H9 (cell line): Measurements from ENCODE around the gene TCN1. TPM values are rescaled to one million over a fixed set of nuclear protein-coding genes. Genes with fewer than 3 reads are reported as not detected.

Source experiments
- DNase-seq: peaks from one replicate; pipeline ENCODE4 v3.0.0-alpha.2; 2017
- H2AFZ ChIP-seq: one replicate; pipeline ENCODE4 v1.6.1; 2013; ENCODE audit warnings: mild to moderate bottlenecking, low read length, control low read depth, moderate library complexity
- H2AK5ac ChIP-seq: 2 replicates; pipeline ENCODE4 v1.6.1; 2013; ENCODE audit warnings: low read length, control low read depth, mixed read lengths; ENCODE audit not compliant: insufficient read length
- H2BK120ac ChIP-seq: one replicate; pipeline ENCODE4 v1.6.1; 2013; ENCODE audit warnings: low read depth, mild to moderate bottlenecking, low read length, control low read depth, inconsistent platforms; ENCODE audit not compliant: poor library complexity, severe bottlenecking
- H2BK12ac ChIP-seq: 2 replicates; pipeline ENCODE4 v1.6.1; 2013; ENCODE audit warnings: low read length, control low read depth, mixed read lengths, low read depth; ENCODE audit not compliant: insufficient read length
- H2BK15ac ChIP-seq: 2 replicates; pipeline ENCODE4 v1.6.1; 2013; ENCODE audit warnings: low read depth, low read length, control low read depth
- H2BK20ac ChIP-seq: one replicate; pipeline ENCODE4 v1.6.1; 2013; ENCODE audit warnings: low read depth, mild to moderate bottlenecking, low read length, control low read depth, inconsistent platforms; ENCODE audit not compliant: poor library complexity, severe bottlenecking
- H2BK5ac ChIP-seq: 2 replicates; pipeline ENCODE4 v1.6.1; 2013; ENCODE audit warnings: low read length, control low read depth, mixed read lengths; ENCODE audit not compliant: insufficient read length
- H3K14ac ChIP-seq: 2 replicates; pipeline ENCODE4 v1.6.1; 2013; ENCODE audit warnings: low read length, control low read depth; ENCODE audit not compliant: insufficient read depth
- H3K18ac ChIP-seq: 2 replicates; pipeline ENCODE4 v1.6.1; 2013; ENCODE audit warnings: low read depth, mild to moderate bottlenecking, mixed read lengths, low read length, control low read depth; ENCODE audit not compliant: insufficient read length
- H3K23ac ChIP-seq: 2 replicates; pipeline ENCODE4 v1.6.1; 2013; ENCODE audit warnings: low read length, control low read depth, mixed read lengths, low read depth; ENCODE audit not compliant: insufficient read length
- H3K23me2 ChIP-seq: 2 replicates; pipeline ENCODE4 v1.6.1; 2013; ENCODE audit warnings: low read depth, mild to moderate bottlenecking, mixed read lengths, low read length, control low read depth; ENCODE audit not compliant: insufficient read length, poor library complexity, severe bottlenecking
- H3K27ac ChIP-seq: 2 replicates; pipeline ENCODE4 v1.5.1; 2013; ENCODE audit warnings: low read length, control low read depth, mixed read lengths, low read depth; ENCODE audit not compliant: insufficient read length
- H3K27me3 ChIP-seq: 2 replicates; pipeline ENCODE4 v1.6.1; 2013; ENCODE audit warnings: low read length, control low read depth, inconsistent platforms; ENCODE audit not compliant: insufficient read depth
- H3K4ac ChIP-seq: 2 replicates; pipeline ENCODE4 v1.6.1; 2013; ENCODE audit warnings: low read depth, mild to moderate bottlenecking, control low read depth, inconsistent platforms, low read length, moderate library complexity
- H3K4me1 ChIP-seq: 2 replicates; pipeline ENCODE4 v1.6.1; 2013; ENCODE audit warnings: low read length, control low read depth, inconsistent platforms; ENCODE audit not compliant: insufficient read depth
- H3K4me2 ChIP-seq: 2 replicates; pipeline ENCODE4 v1.6.1; 2013; ENCODE audit warnings: low read length, control low read depth, mixed read lengths; ENCODE audit not compliant: insufficient read length, insufficient read depth
- H3K56ac ChIP-seq: 2 replicates; pipeline ENCODE4 v1.6.1; 2013; ENCODE audit warnings: low read depth, mild to moderate bottlenecking, mixed read lengths, low read length, control low read depth; ENCODE audit not compliant: insufficient read length
- H3K79me1 ChIP-seq: 2 replicates; pipeline ENCODE4 v1.6.1; 2013; ENCODE audit warnings: low read depth, mild to moderate bottlenecking, moderate library complexity, low read length, control low read depth, inconsistent platforms; ENCODE audit not compliant: insufficient read depth, poor library complexity, severe bottlenecking
- H3K79me2 ChIP-seq: 2 replicates; pipeline ENCODE4 v1.6.1; 2013; ENCODE audit warnings: low read length, control low read depth, inconsistent platforms; ENCODE audit not compliant: insufficient read depth
- H3K9ac ChIP-seq: 2 replicates; pipeline ENCODE4 v1.6.1; 2013; ENCODE audit warnings: low read length, control low read depth, mixed read lengths; ENCODE audit not compliant: insufficient read length; ENCODE audit errors: extremely low read depth
- H3K9me3 ChIP-seq: one replicate; pipeline ENCODE4 v1.6.1; 2013; ENCODE audit warnings: low read depth, low read length, inconsistent platforms; ENCODE audit not compliant: control insufficient read depth
- H3T11ph ChIP-seq: one replicate; pipeline ENCODE4 v1.6.1; 2013; ENCODE audit warnings: mild to moderate bottlenecking, low read length, control low read depth, inconsistent platforms
- H4K20me1 ChIP-seq: one replicate; pipeline ENCODE4 v1.6.1; 2013; ENCODE audit not compliant: control insufficient read depth, insufficient read length, insufficient read depth
- H4K5ac ChIP-seq: 2 replicates; pipeline ENCODE4 v1.6.1; 2013; ENCODE audit warnings: low read depth, mild to moderate bottlenecking, mixed read lengths, low read length, control low read depth; ENCODE audit not compliant: insufficient read length
- H4K8ac ChIP-seq: replicated peaks from 2 replicates; pipeline ENCODE4 v1.6.1; 2013; ENCODE audit warnings: low read length, control low read depth, mixed read lengths, low read depth; ENCODE audit not compliant: insufficient read length
- H4K91ac ChIP-seq: 2 replicates; pipeline ENCODE4 v1.6.1; 2013; ENCODE audit warnings: low read depth, mild to moderate bottlenecking, moderate library complexity, mixed read lengths, low read length, control low read depth; ENCODE audit not compliant: insufficient read length
- H3K27ac Mint-ChIP-seq, 3 experiments: 2 replicates in 2 of 3; 3 replicates in 1 of 3; pipeline ENCODE4 v1.8.0; 2020 to 2021; ENCODE audit warnings: mixed read lengths in 3 of 3, mild to moderate bottlenecking in 1 of 3, moderate library complexity in 1 of 3
- H3K27me3 Mint-ChIP-seq: 2 replicates; pipeline ENCODE4 v1.8.0; 2021; ENCODE audit warnings: low read depth, mild to moderate bottlenecking, moderate library complexity, mixed read lengths
- H3K36me3 Mint-ChIP-seq, 3 experiments: 2 replicates in 2 of 3; 3 replicates in 1 of 3; pipeline ENCODE4 v1.8.0; 2020 to 2021; ENCODE audit warnings: low read depth in 3 of 3, mixed read lengths in 3 of 3; ENCODE audit not compliant: insufficient read depth in 1 of 3
- H3K4me1 Mint-ChIP-seq, 2 experiments: 2 replicates each; pipeline ENCODE4 v1.8.0; 2020; ENCODE audit warnings: mixed read lengths in 2 of 2
- H3K4me3 Mint-ChIP-seq, 2 experiments: 2 replicates in 1 of 2; 3 replicates in 1 of 2; pipeline ENCODE4 v1.8.0; 2020 to 2021; ENCODE audit warnings: mild to moderate bottlenecking in 2 of 2, mixed read lengths in 2 of 2, moderate library complexity in 1 of 2
- H3K9me3 Mint-ChIP-seq, 2 experiments: 2 replicates in 1 of 2; 3 replicates in 1 of 2; pipeline ENCODE4 v1.8.0; 2020; ENCODE audit warnings: mild to moderate bottlenecking in 2 of 2, mixed read lengths in 2 of 2, moderate library complexity in 1 of 2
- CTCF ChIP-seq: fragments of 200-600 bp; sonication (generic); conservative IDR thresholded peaks from 3 replicates; pipeline ENCODE4 v1.8.0; 2021; ENCODE audit warnings: antibody characterized with exemption, mild to moderate bottlenecking
- WGBS: extraction: QIAGEN DNeasy Blood & Tissue Kit; methylation state at CpG from one replicate; pipeline ENCODE4 v1.1.7; 2013; ENCODE audit warnings: missing lambda C conversion rate, low lambda C conversion rate, mixed read lengths; ENCODE audit not compliant: insufficient read length; ENCODE audit errors: extremely low coverage; 5-methylcytosine and 5-hydroxymethylcytosine counted together
- total RNA-seq: library from RNA; stranded (reverse); gene quantifications from 2 replicates; pipeline ENCODE4 v1.2.1, GENCODE V29; 2021

The TCN1 gene
- total RNA-seq, 1 experiment from 2014 or later = not detected

DNA sequence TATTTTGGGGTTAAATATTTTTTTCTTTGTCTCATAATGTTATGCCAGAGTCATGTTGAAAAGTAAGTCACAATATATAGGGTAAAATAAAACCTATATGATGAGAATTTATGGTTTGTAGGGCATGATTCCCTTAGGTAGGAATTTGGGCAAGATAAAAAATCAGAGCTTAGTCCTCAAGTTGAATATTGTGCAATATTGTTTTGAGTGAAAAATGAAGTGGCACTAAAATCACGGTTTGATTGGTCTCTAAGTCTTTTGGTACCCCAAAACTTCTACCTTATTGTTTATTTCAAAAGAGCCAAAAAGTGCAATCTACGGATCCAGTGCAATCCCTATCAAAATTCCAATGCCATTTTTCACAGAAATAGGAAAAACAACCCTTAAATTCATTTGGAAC is 54.1 kb downstream of the TCN1 start:
- peaks cover 4% of the 10 kb centered on the region; the same call in 1 of the 2 replicates for H3K4me1 ChIP-seq
- H2AFZ ChIP-seq = no peak overlapping the region
- no peak overlapping the region for H2BK20ac ChIP-seq
- no peak overlapping the region for H2BK5ac ChIP-seq
- no peak overlapping the region for H3K4me3 Mint-ChIP-seq
- H2BK12ac ChIP-seq = no peak overlapping the region
- no peak overlapping the region for H3K27ac ChIP-seq
- no peaks in the 10 kb centered on the region for H3K9me3 Mint-ChIP-seq
- H2AK5ac ChIP-seq = no peak overlapping the region
- peaks cover 52% of the 10 kb centered on the region in 2 experiments for H3K4me1 Mint-ChIP-seq
- H3K36me3 Mint-ChIP-seq = peaks cover 6 to 14% (median 13%) of the 10 kb centered on the region in 3 experiments; a peak in 6 of 7 replicates
- no peak overlapping the region for H3K14ac ChIP-seq
- H3K9ac ChIP-seq = no peak overlapping the region
- no peak overlapping the region for H3K27ac Mint-ChIP-seq
- H3K56ac ChIP-seq = no peak overlapping the region
- H3K4me2 ChIP-seq = no peak overlapping the region
- no peaks in the 10 kb centered on the region for H3K27me3 Mint-ChIP-seq
- TF ChIP-seq CTCF = no peak
- no peaks in the 10 kb centered on the region for H3K79me1 ChIP-seq
- no peaks in the 10 kb centered on the region for H3K9me3 ChIP-seq
- no peak overlapping the region for H2BK15ac ChIP-seq
- peaks cover 4% of the 10 kb centered on the region for H3K23me2 ChIP-seq
- no peak for DNase-seq
- no peaks in the 10 kb centered on the region for H3K79me2 ChIP-seq
- H3T11ph ChIP-seq = no peak overlapping the region
- no peak overlapping the region for H3K23ac ChIP-seq
- H4K20me1 ChIP-seq = no peaks in the 10 kb centered on the region
- no peak overlapping the region for H3K18ac ChIP-seq
- no peak overlapping the region for H4K91ac ChIP-seq
- no peak overlapping the region for H4K5ac ChIP-seq
- no peak overlapping the region for H2BK120ac ChIP-seq
- no peaks in the 10 kb centered on the region for H3K27me3 ChIP-seq
- WGBS = no CpG with 5 or more reads among the region's 2 CpGs
- no peak overlapping the region for H4K8ac ChIP-seq
- H3K4ac ChIP-seq = no peak overlapping the region
